IPS-15b (cell line): ENCODE measurements around the gene IFNL1.

Experiments
- H3K27me3 ChIP-seq: one replicate; pipeline ENCODE4 v1.6.1; 2013; ENCODE audit warnings: low read length; ENCODE audit not compliant: control insufficient read depth, insufficient read depth
- H3K36me3 ChIP-seq: one replicate; pipeline ENCODE4 v1.6.1; 2013; ENCODE audit warnings: low read length; ENCODE audit not compliant: control insufficient read depth, insufficient read depth
- H3K4me1 ChIP-seq: one replicate; pipeline ENCODE4 v1.6.1; 2013; ENCODE audit warnings: mild to moderate bottlenecking, low read length; ENCODE audit not compliant: control insufficient read depth, insufficient read depth
- H3K4me3 ChIP-seq: one replicate; pipeline ENCODE4 v1.5.1; 2013; ENCODE audit warnings: low read depth, low read length
- H3K9ac ChIP-seq: one replicate; pipeline ENCODE4 v1.6.1; 2013; ENCODE audit warnings: low read depth, mild to moderate bottlenecking, low read length
- H3K9me3 ChIP-seq: one replicate; pipeline ENCODE4 v1.6.1; 2013; ENCODE audit warnings: mild to moderate bottlenecking, low read length; ENCODE audit not compliant: control insufficient read depth, insufficient read depth

Gene IFNL1

GRCh38 chr19:39341719-39342604 is 45.8 kb downstream of the IFNL1 start, which contains the start of gene SAMD4B:
Gene SAMD4B (plus strand): TSS chr19:39342421. CDS start chr19:39356894, 14,473 bp downstream.
- H3K36me3 ChIP-seq, result no peaks in the 10 kb centered on the region
- peak within 1 kb of the TSS; percentile 80 for H3K9ac ChIP-seq
- H3K4me3 ChIP-seq, result peak within 1 kb of the TSS; percentile 98
- peaks cover 3% of the 10 kb centered on the region for H3K4me1 ChIP-seq
- peaks cover 4% of the 10 kb centered on the region for H3K27me3 ChIP-seq
- no peaks in the 10 kb centered on the region for H3K9me3 ChIP-seq

GRCh38 chr19:39342647-39343305 is 46.6 kb downstream of the IFNL1 start:
- Histone ChIP-seq H3K4me3 (peak overlapping the region; percentile 71), H3K9ac (peak overlapping the region; percentile 65), H3K27me3 (peaks cover 4% of the 10 kb centered on the region), H3K9me3 (no peaks in the 10 kb centered on the region), H3K4me1 (peaks cover 3% of the 10 kb centered on the region), H3K36me3 (no peaks in the 10 kb centered on the region)

- no peaks in the 10 kb centered on the region for H3K9me3 ChIP-seq
- no peak overlapping the region for H3K4me3 ChIP-seq
- H3K9ac ChIP-seq, result no peak overlapping the region
- no peaks in the 10 kb centered on the region for H3K4me1 ChIP-seq
- no peaks in the 10 kb centered on the region for H3K36me3 ChIP-seq
- peaks cover 4% of the 10 kb centered on the region for H3K27me3 ChIP-seq
Observed at GRCh38 chr19:39345956-39346355, 49.7 kb downstream of the IFNL1 start.

- Histone ChIP-seq H3K36me3 (peaks cover 7% of the 10 kb centered on the region), H3K9me3 (no peaks in the 10 kb centered on the region)
Observed at GRCh38 chr19:39347332-39348164, 51.3 kb downstream of the IFNL1 start.

More at GRCh38 chr19:39347332-39348164, 51.3 kb downstream of the IFNL1 start:
- Histone ChIP-seq H3K4me1 (no peaks in the 10 kb centered on the region), H3K9ac (no peak overlapping the region), H3K27me3 (peaks cover 4% of the 10 kb centered on the region), H3K4me3 (no peak overlapping the region)
